Neural progenitor cell (in vitro differentiated cells): ENCODE data around the gene LRRC36.

Experiments used
- EZH2 ChIP-seq: fragments of 200-600 bp; sonication (generic); IDR thresholded peaks from 2 replicates; pipeline ENCODE4 v1.6.1; 2017; ENCODE audit warnings: antibody characterized with exemption, mild to moderate bottlenecking, moderate library complexity
- EZH2phosphoT487 ChIP-seq: fragments of 200-600 bp; sonication (generic); IDR thresholded peaks from 2 replicates; pipeline ENCODE4 v1.6.1; 2017; ENCODE audit warnings: antibody characterized with exemption
- TF ChIP-seq, protein P1 (sequence below): fragments of 200-600 bp; sonication (generic); IDR thresholded peaks from 2 replicates; pipeline ENCODE4 v1.5.1; 2017; ENCODE audit warnings: antibody characterized with exemption, mild to moderate bottlenecking

- TF ChIP-seq, protein P1, sequence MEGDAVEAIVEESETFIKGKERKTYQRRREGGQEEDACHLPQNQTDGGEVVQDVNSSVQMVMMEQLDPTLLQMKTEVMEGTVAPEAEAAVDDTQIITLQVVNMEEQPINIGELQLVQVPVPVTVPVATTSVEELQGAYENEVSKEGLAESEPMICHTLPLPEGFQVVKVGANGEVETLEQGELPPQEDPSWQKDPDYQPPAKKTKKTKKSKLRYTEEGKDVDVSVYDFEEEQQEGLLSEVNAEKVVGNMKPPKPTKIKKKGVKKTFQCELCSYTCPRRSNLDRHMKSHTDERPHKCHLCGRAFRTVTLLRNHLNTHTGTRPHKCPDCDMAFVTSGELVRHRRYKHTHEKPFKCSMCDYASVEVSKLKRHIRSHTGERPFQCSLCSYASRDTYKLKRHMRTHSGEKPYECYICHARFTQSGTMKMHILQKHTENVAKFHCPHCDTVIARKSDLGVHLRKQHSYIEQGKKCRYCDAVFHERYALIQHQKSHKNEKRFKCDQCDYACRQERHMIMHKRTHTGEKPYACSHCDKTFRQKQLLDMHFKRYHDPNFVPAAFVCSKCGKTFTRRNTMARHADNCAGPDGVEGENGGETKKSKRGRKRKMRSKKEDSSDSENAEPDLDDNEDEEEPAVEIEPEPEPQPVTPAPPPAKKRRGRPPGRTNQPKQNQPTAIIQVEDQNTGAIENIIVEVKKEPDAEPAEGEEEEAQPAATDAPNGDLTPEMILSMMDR, result no peak
- TF ChIP-seq EZH2phosphoT487, result no peak
- TF ChIP-seq EZH2, result no peak
These were observed 100.3 kb downstream of the LRRC36 start for GRCh38 chr16:67426950-67427349.
